ENCODE measurements around the gene RARRES2. TPM values are rescaled to one million over a fixed set of nuclear protein-coding genes. Genes with fewer than 3 reads are reported as not detected.

RARRES2 gene
- polyA plus RNA-seq, 1 donor (not counting 4 experiments of a cell fraction or from before 2014, with no cell fraction given): not detected

DNA sequence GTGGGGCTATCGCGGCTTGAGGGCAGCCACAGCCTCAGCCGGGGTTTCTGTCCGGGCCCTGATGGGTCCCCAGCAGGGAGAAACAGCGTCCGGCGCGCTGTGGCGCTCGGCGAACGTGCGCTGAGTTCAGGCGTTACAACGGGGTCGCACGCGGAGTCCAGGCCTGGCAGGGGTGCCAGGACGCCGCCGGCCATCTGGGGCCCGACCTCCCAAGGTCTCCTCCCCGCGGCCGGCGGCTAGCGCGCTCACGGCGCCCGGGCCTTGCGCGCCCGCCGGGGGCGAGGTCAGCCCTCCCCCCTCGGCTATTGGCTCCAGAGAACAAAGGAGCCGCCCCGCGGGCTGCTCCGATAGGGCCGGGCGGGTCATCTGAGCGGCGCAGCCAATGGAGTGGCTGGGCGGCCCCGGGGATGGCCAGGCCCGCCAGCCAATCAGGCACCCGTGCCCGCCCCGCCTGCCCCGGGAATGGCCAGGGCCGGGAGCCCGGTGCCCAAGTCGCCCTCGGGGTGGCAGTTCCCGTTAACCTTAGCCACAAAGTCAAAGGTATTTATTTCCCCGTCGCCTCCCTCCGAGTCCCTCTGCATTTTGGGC is 37.5 kb upstream of the RARRES2 start, which contains the start of gene ZNF775:
Gene ZNF775 (plus strand): TSS at position 478 of the 588 bp plus-strand sequence. CDS start 9,141 bp downstream, outside the sequence.
- no peaks in the 10 kb centered on the region for H3K27me3 ChIP-seq (ENCODE audit: control insufficient read depth, extremely low read depth, insufficient read depth, low read length)
- peak within 1 kb of the TSS; percentile 63 to 87 (median 74) for H3K4me3 ChIP-seq (ENCODE audit: control insufficient read depth in 2 of 3, extremely low read depth in 1 of 3, insufficient read depth in 2 of 3, low read depth in 1 of 3, low read length in 3 of 3)
- TF ChIP-seq CTCF (optimal IDR thresholded peaks at IDR 0.05 in 1 of 3, IDR thresholded peaks at IDR 0.05 in 1 of 3, conservative IDR thresholded peaks at IDR 0.05 in 1 of 3; ENCODE audit: extremely low read depth in 1 of 3, insufficient read depth in 2 of 3, low read length in 3 of 3) (no peak), EZH2 (IDR thresholded peaks at IDR 0.05; ENCODE audit: low read length) (no peak)
- H3K9ac ChIP-seq (ENCODE audit: control insufficient read depth, extremely low read depth, insufficient read depth, low read length): peak within 1 kb of the TSS; percentile 68
- peaks cover 3% of the 10 kb centered on the region for H4K20me1 ChIP-seq (ENCODE audit: control insufficient read depth, extremely low read depth, insufficient read depth, low read length)
- peaks cover 22% of the 10 kb centered on the region for H3K4me1 ChIP-seq (ENCODE audit: control insufficient read depth, extremely low read depth, insufficient read depth, low read length)
- peak within 1 kb of the TSS; percentile 91 for H3K4me2 ChIP-seq (ENCODE audit: control insufficient read depth, extremely low read depth, insufficient read depth, low read depth, low read length)
- peaks cover 5% of the 10 kb centered on the region for H3K79me2 ChIP-seq (ENCODE audit: control insufficient read depth, insufficient read depth, low read length)
- FAIRE-seq (no peak), DNase-seq (ENCODE audit: low read depth, low spot score) (peak; percentile 40)
- dilution Hi-C loops (cut with MboI; ENCODE audit: extremely low pct_ligation_motif_present, low sequenced_read_pairs): no loop called here
- peak within 1 kb of the TSS; percentile 74 for H2AFZ ChIP-seq (ENCODE audit: control insufficient read depth, low read length)
- H3K9me1 ChIP-seq (ENCODE audit: control insufficient read depth, extremely low read depth, insufficient read depth, low read length): no peaks in the 10 kb centered on the region
- peak within 1 kb of the TSS; percentile 40 for H3K27ac ChIP-seq (ENCODE audit: control insufficient read depth, insufficient read depth, low read length)
- no peaks in the 10 kb centered on the region for H3K36me3 ChIP-seq (ENCODE audit: control insufficient read depth in 2 of 2, extremely low read depth in 1 of 2, insufficient read depth in 2 of 2, low read length in 2 of 2)
- H3K9me3 ChIP-seq (ENCODE audit: control insufficient read depth, low read depth, low read length): no peaks in the 10 kb centered on the region

GRCh38 chr7:150378115-150378852 is 36.9 kb upstream of the RARRES2 start:
- H3K9me3 ChIP-seq (ENCODE audit: control insufficient read depth, low read depth, low read length): no peaks in the 10 kb centered on the region
- dilution Hi-C loops (cut with MboI; ENCODE audit: extremely low pct_ligation_motif_present, low sequenced_read_pairs): no loop called here
- peak in 1 of 3 experiments; percentile 42 for TF ChIP-seq CTCF (optimal IDR thresholded peaks at IDR 0.05 in 1 of 3, IDR thresholded peaks at IDR 0.05 in 1 of 3, conservative IDR thresholded peaks at IDR 0.05 in 1 of 3; ENCODE audit: extremely low read depth in 1 of 3, insufficient read depth in 2 of 3, low read length in 3 of 3)
- TF ChIP-seq EZH2 (IDR thresholded peaks at IDR 0.05; ENCODE audit: low read length): no peak
- peak overlapping the region; percentile 63 to 87 (median 74) for H3K4me3 ChIP-seq (ENCODE audit: control insufficient read depth in 2 of 3, extremely low read depth in 1 of 3, insufficient read depth in 2 of 3, low read depth in 1 of 3, low read length in 3 of 3)
- peaks cover 25% of the 10 kb centered on the region for H3K4me1 ChIP-seq (ENCODE audit: control insufficient read depth, extremely low read depth, insufficient read depth, low read length)
- H3K27ac ChIP-seq (ENCODE audit: control insufficient read depth, insufficient read depth, low read length): peak overlapping the region; percentile 40
- H3K9me1 ChIP-seq (ENCODE audit: control insufficient read depth, extremely low read depth, insufficient read depth, low read length): no peaks in the 10 kb centered on the region
- peak; percentile 60 for DNase-seq (ENCODE audit: low read depth, low spot score)
- H3K36me3 ChIP-seq (ENCODE audit: control insufficient read depth in 2 of 2, extremely low read depth in 1 of 2, insufficient read depth in 2 of 2, low read length in 2 of 2): no peaks in the 10 kb centered on the region
- peak overlapping the region; percentile 68 for H3K9ac ChIP-seq (ENCODE audit: control insufficient read depth, extremely low read depth, insufficient read depth, low read length)
- peaks cover 5% of the 10 kb centered on the region for H3K79me2 ChIP-seq (ENCODE audit: control insufficient read depth, insufficient read depth, low read length)
- H3K4me2 ChIP-seq (ENCODE audit: control insufficient read depth, extremely low read depth, insufficient read depth, low read depth, low read length): peak overlapping the region; percentile 91
- H4K20me1 ChIP-seq (ENCODE audit: control insufficient read depth, extremely low read depth, insufficient read depth, low read length): peaks cover 3% of the 10 kb centered on the region
- H2AFZ ChIP-seq (ENCODE audit: control insufficient read depth, low read length): peak overlapping the region; percentile 73
- no peak for FAIRE-seq
- no peaks in the 10 kb centered on the region for H3K27me3 ChIP-seq (ENCODE audit: control insufficient read depth, extremely low read depth, insufficient read depth, low read length)
